ENCODE results near the gene CPEB2. TPM values are rescaled to one million over a fixed set of nuclear protein-coding genes. Genes with fewer than 3 reads are reported as not detected.
A peak's percentile ranks its signal among the peaks of the same experiment; 100 is the strongest.
"Not testable (repeated sequence)": the region's sequence is repeated elsewhere in the genome, so short reads cannot be mapped to it uniquely, and the experiment has no call there.

CPEB2 gene
- total RNA-seq, 1 experiment from 2014 or later = 22.1 TPM

- DNase-seq (ENCODE audit: low read depth, low spot score) = peak; percentile 92
- in situ Hi-C loops (cut with HindIII; ENCODE audit: low pct_unique_long_range_greater_than_20kb, low sequenced_read_pairs) = no loop called here
These were observed 31.9 kb downstream of the CPEB2 start for GRCh38 chr4:15034071-15034764.

DNA sequence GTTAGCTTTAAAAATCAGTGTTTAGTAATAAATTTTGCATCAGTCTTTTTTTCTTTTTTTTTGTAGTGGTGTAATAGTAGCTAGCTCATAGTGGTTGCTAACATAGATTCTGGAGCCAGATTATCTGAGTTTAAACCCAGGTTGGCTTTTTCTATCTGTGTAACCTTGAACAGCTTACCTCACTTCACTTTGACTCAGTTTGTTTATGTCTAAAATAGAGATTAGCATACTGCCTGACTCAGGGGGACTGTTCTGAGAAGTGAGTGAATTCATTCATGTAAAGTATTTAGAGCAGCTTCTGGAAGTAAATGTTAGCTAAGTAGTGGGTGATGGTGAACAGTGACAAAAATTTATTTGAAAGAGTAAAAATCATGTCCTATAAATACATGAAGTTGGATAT, 32.9 kb downstream of the CPEB2 start:
- DNase-seq (ENCODE audit: low read depth, low spot score) = no peak
- in situ Hi-C loops (cut with HindIII; ENCODE audit: low pct_unique_long_range_greater_than_20kb, low sequenced_read_pairs) = no loop called here

GRCh38 chr4:15037923-15038541, 35.8 kb downstream of the CPEB2 start:
- DNase-seq (ENCODE audit: low read depth, low spot score) = no peak
- in situ Hi-C loops (cut with HindIII; ENCODE audit: low pct_unique_long_range_greater_than_20kb, low sequenced_read_pairs) = no loop called here

DNA sequence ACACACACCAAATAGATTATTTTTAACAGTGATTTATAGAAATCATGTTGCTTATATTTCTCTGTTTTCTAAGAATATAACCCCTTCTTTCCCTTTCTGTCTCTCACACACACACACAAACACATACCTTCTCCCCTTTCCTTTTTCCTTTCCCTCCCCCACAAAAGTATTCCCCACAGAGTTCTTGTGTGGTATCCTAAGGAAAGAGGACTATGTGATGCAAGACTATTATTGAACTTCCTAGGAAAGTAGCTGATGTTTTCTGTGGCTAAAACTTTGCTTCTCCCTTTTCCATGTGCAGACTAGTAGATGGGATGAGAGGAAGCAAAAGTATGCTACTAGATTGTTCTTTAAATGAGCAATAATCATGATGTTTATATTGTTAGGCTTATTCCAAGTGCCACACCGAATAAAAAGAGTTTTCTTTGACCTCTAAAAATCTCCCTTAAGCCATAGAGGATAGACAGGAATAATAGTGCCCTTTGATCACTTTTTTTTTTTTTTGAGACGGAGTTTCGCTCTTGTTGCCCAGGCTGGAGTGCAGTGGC, 38.7 kb downstream of the CPEB2 start:
- in situ Hi-C loops (cut with HindIII; ENCODE audit: low pct_unique_long_range_greater_than_20kb, low sequenced_read_pairs) = no loop called here
- peak; percentile 85 for DNase-seq (ENCODE audit: low read depth, low spot score)

GRCh38 chr4:15042529-15043167, 40.4 kb downstream of the CPEB2 start:
- no peak for DNase-seq (ENCODE audit: low read depth, low spot score)
- in situ Hi-C loops (cut with HindIII; ENCODE audit: low pct_unique_long_range_greater_than_20kb, low sequenced_read_pairs) = no loop called here

DNA sequence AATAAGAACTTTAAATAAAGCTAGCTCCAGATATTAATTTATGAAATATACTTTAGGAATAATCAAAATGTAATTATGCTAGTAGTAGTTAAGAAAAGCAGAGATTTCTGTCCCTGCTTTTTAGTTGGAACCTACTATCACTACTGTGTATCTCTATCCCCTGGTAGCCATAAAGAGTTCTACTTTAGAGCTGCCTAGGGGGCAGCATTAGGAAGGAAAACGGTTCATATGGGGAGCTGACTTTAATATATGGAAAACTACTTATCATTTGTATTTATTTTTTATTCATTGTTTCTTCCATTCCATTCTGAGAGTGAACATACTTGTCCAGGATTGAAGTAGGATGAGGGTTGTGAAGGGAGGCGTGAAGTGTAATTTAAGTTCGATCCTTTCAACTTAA, 40.9 kb downstream of the CPEB2 start:
- in situ Hi-C loops (cut with HindIII; ENCODE audit: low pct_unique_long_range_greater_than_20kb, low sequenced_read_pairs) = no loop called here
- peak; percentile 58 for DNase-seq (ENCODE audit: low read depth, low spot score)

GRCh38 chr4:15043922-15044321, 41.6 kb downstream of the CPEB2 start:
- DNase-seq (ENCODE audit: low read depth, low spot score) = no peak
- in situ Hi-C loops (cut with HindIII; ENCODE audit: low pct_unique_long_range_greater_than_20kb, low sequenced_read_pairs) = no loop called here

- in situ Hi-C loops (cut with HindIII; ENCODE audit: low pct_unique_long_range_greater_than_20kb, low sequenced_read_pairs) = no loop called here
- DNase-seq (ENCODE audit: low read depth, low spot score) = peak; percentile 81
These were observed 52.3 kb downstream of the CPEB2 start for GRCh38 chr4:15054541-15054940.

GRCh38 chr4:15060213-15060612, 57.9 kb downstream of the CPEB2 start:
- in situ Hi-C loops (cut with HindIII; ENCODE audit: low pct_unique_long_range_greater_than_20kb, low sequenced_read_pairs) = no loop called here
- DNase-seq (ENCODE audit: low read depth, low spot score) = no peak

GRCh38 chr4:15063341-15063740, 61.1 kb downstream of the CPEB2 start:
- no peak for DNase-seq (ENCODE audit: low read depth, low spot score)
- in situ Hi-C loops (cut with HindIII; ENCODE audit: low pct_unique_long_range_greater_than_20kb, low sequenced_read_pairs) = no loop called here

DNA sequence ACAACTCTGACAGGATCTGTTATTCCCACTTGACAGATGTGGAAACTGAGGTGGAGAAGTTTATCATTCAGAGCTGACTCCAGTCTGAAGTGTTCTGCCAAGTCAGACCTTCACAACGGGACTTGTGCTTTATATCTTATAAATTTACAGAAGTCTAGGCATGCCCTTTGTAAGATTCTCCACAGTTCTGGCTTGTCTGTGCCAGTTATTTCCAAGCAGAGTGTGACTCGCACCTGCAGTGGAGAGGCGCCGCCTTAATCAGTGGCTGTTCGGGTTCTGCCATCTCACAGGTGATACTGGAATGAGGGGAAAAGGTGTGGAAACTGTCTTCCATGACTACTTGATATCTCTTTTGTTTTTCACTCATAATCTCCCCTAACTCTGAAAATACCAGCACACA, 63.2 kb downstream of the CPEB2 start:
- DNase-seq (ENCODE audit: low read depth, low spot score) = no peak
- in situ Hi-C loops (cut with HindIII; ENCODE audit: low pct_unique_long_range_greater_than_20kb, low sequenced_read_pairs) = no loop called here

GRCh38 chr4:15066140-15066539, 63.9 kb downstream of the CPEB2 start:
- in situ Hi-C loops (cut with HindIII; ENCODE audit: low pct_unique_long_range_greater_than_20kb, low sequenced_read_pairs) = no loop called here
- DNase-seq (ENCODE audit: low read depth, low spot score) = peak; percentile 91

DNA sequence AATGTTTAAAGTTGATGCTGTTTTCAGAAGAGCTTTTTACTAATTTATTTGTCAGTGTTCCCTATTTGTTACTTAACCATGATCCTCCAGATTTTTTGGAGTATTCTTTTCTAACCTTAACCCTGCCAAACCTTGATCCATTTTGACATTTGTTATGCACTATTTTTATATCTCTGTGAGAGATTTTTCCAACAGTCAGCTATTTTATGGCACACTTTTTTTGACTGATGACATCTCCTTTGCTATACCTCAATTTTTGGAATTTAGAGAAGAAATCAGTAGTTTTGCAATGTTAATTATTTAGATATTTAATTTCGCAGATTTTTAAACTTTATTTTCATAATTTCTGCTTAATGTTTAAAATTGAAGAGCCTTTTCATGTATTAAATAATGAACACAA, 66.0 kb downstream of the CPEB2 start:
- DNase-seq (ENCODE audit: low read depth, low spot score) = no peak
- in situ Hi-C loops (cut with HindIII; ENCODE audit: low pct_unique_long_range_greater_than_20kb, low sequenced_read_pairs) = no loop called here

DNA sequence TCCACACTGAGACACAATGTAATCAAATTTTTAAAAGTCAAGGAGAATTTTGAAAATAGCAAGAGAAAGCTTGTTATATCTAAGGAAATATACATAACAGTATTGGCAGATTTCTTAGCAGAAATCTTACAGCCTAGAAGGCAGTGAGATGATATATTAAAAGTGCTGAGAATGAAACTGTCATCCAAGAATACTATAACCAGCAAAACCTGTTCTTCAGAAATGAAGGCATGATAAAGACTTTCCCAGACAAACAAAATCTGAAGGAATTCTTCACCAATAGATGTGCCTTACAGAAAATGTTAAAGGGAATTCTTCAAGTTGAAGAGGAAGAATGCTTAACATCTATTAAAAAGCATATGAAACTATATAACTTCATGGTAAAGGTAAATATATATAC, 73.6 kb downstream of the CPEB2 start:
- in situ Hi-C loops (cut with HindIII; ENCODE audit: low pct_unique_long_range_greater_than_20kb, low sequenced_read_pairs) = no loop called here
- no peak for DNase-seq (ENCODE audit: low read depth, low spot score)

GRCh38 chr4:15077969-15078368, 75.7 kb downstream of the CPEB2 start:
- no peak for DNase-seq (ENCODE audit: low read depth, low spot score)
- in situ Hi-C loops (cut with HindIII; ENCODE audit: low pct_unique_long_range_greater_than_20kb, low sequenced_read_pairs) = no loop called here

DNA sequence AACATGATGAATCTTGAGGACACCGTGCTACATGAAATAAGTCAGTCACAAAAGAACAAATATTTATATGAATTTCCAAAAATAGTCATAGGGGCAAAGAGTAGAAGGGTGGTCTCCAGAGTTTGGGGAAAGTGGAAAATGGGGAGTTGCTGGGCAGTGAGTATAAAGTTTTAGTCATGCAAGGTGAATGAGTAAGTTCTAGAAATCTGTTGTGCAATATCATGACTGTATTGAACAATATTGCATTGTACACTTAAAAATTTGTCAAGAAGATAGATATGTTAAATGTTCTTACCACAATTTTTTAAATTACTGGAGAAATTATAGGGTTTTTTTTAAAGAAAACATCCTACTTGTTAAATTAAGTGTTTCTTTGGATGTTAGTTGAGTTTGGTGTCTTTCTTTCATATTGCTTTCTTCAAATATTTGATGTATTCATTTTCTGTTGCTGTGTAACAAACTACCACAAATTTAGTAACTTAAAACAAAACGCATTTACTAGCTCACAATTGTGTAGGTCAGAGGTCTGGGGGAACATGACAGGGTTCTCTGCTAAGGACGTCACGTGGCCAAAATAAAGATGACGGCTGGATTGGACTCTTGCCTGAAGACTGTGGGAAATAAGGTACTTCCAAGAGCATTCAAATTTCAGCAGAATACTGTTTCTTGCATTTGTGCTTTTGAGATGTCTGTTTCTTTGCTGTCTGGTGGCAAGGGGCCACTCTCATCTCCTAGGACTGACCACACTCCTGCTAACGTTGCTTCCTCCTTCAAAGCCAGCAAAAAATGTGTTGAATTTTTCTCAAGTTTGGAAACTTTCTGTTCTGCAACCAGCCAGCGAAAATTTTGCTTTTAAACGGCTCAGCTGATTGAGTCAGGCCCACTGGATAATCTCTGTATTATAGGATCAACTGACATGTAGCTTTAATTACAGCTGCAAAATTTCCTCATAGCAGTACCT, 76.7 kb downstream of the CPEB2 start:
- DNase-seq (ENCODE audit: low read depth, low spot score) = no peak
- in situ Hi-C loops (cut with HindIII; ENCODE audit: low pct_unique_long_range_greater_than_20kb, low sequenced_read_pairs) = no loop called here

DNA sequence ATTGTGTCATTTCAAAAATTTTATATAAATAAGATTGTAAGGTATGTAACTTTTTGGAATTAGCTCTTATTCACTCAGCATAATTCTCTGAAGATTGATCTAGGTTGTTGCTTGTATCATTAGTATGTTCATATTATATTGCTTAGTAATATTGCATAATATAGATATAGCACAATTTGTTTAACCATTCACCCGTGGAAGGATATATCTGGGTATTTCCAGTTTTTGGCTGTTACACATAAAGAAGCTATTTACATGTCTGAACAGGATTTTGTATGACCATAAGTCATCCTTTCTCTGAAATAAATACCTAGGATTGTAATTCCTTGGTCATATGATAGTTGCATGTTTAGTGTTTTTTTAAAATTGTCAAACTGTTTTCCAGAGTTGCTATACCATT, 82.5 kb downstream of the CPEB2 start:
- in situ Hi-C loops (cut with HindIII; ENCODE audit: low pct_unique_long_range_greater_than_20kb, low sequenced_read_pairs) = no loop called here
- DNase-seq (ENCODE audit: low read depth, low spot score) = no peak

- in situ Hi-C loops (cut with HindIII; ENCODE audit: low pct_unique_long_range_greater_than_20kb, low sequenced_read_pairs); DNase-seq (ENCODE audit: low read depth, low spot score): not testable (repeated sequence)
These were observed 83.5 kb downstream of the CPEB2 start for GRCh38 chr4:15085762-15086161.
